ENCODE results near the gene MFSD6L. TPM values are rescaled to one million over a fixed set of nuclear protein-coding genes. Genes with fewer than 3 reads are reported as not detected.

The MFSD6L gene
- polyA plus RNA-seq, 3 donors = 0.08 to 0.37 TPM; not detected in 1

DNA sequence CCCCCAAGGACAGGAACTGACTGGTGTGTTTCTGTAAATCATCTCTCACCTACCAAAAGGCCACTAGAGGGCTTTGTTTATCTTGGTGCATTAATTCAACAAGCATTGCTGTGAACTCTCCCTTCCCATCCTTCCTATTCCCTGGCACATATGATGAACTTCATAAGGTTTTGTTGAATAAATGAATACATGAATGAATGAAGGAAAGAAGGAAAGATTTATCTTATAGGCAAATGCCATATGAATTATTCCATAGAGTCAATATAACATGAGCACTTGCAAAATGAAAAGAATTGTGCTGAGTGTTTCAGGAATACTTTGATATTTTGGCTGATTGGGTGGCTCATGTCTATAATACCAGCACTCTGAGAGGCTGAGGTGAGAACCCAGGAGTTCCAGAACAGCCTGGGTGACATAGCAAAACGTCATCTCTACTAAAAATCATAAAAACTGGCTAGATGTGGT lies 45.2 kb downstream of the MFSD6L start:
- Mint-ChIP-seq H3K36me3 (no peaks in the 10 kb centered on the region), H3K9me3 (peaks cover 0 to 1% (median 0%) of the 10 kb centered on the region in 7 donors), H3K27me3 (ENCODE audit: low read depth in 3 of 3) (peaks cover 3 to 12% (median 3%) of the 10 kb centered on the region in 3 donors), H3K4me1 (no peaks in the 10 kb centered on the region), H3K27ac (no peak overlapping the region), H3K4me3 (no peak overlapping the region)
- Histone ChIP-seq H3K4me2 (replicated peaks; ENCODE audit: extremely low read depth, low read length, poor library complexity, severe bottlenecking) (no peak overlapping the region), H3K36me3 (replicated peaks in 1 of 2; ENCODE audit: control insufficient read depth in 1 of 2, insufficient read depth in 2 of 2, low read length in 2 of 2) (no peaks in the 10 kb centered on the region), H3K27me3 (ENCODE audit: control insufficient read depth in 2 of 2, insufficient read depth in 2 of 2, low read length in 2 of 2) (no peaks in the 10 kb centered on the region), H3K4me1 (ENCODE audit: control insufficient read depth in 1 of 2, insufficient read depth in 2 of 2, low read length in 2 of 2) (no peaks in the 10 kb centered on the region), H4K20me1 (ENCODE audit: insufficient read depth, low read length) (no peaks in the 10 kb centered on the region), H3K79me2 (ENCODE audit: insufficient read depth, low read length) (no peaks in the 10 kb centered on the region), H3K9ac (ENCODE audit: insufficient read depth, low read length, poor library complexity, severe bottlenecking) (no peak overlapping the region), H3K4me3 (replicated peaks in 1 of 3; ENCODE audit: low read depth in 2 of 3, low read length in 3 of 3) (no peak overlapping the region), H3K9me3 (replicated peaks in 1 of 2; ENCODE audit: control insufficient read depth in 1 of 2, insufficient read depth in 1 of 2, low read length in 2 of 2) (no peaks in the 10 kb centered on the region), H2AFZ (ENCODE audit: insufficient read depth, low read depth, low read length, poor library complexity, severe bottlenecking) (no peak overlapping the region), H3K27ac (ENCODE audit: low read depth in 1 of 2, low read length in 2 of 2) (no peak overlapping the region)
- DNase-seq = peak in 1 of 3 donors; percentile 21
- TF ChIP-seq, protein P1, sequence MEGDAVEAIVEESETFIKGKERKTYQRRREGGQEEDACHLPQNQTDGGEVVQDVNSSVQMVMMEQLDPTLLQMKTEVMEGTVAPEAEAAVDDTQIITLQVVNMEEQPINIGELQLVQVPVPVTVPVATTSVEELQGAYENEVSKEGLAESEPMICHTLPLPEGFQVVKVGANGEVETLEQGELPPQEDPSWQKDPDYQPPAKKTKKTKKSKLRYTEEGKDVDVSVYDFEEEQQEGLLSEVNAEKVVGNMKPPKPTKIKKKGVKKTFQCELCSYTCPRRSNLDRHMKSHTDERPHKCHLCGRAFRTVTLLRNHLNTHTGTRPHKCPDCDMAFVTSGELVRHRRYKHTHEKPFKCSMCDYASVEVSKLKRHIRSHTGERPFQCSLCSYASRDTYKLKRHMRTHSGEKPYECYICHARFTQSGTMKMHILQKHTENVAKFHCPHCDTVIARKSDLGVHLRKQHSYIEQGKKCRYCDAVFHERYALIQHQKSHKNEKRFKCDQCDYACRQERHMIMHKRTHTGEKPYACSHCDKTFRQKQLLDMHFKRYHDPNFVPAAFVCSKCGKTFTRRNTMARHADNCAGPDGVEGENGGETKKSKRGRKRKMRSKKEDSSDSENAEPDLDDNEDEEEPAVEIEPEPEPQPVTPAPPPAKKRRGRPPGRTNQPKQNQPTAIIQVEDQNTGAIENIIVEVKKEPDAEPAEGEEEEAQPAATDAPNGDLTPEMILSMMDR (IDR thresholded peaks at IDR 0.05) = peak; percentile 47
- no CpG with 5 or more reads among the region's 1 CpG for WGBS (ENCODE audit: insufficient coverage)
- intact Hi-C loops (cut with micrococcal nuclease) = no loop called here

DNA sequence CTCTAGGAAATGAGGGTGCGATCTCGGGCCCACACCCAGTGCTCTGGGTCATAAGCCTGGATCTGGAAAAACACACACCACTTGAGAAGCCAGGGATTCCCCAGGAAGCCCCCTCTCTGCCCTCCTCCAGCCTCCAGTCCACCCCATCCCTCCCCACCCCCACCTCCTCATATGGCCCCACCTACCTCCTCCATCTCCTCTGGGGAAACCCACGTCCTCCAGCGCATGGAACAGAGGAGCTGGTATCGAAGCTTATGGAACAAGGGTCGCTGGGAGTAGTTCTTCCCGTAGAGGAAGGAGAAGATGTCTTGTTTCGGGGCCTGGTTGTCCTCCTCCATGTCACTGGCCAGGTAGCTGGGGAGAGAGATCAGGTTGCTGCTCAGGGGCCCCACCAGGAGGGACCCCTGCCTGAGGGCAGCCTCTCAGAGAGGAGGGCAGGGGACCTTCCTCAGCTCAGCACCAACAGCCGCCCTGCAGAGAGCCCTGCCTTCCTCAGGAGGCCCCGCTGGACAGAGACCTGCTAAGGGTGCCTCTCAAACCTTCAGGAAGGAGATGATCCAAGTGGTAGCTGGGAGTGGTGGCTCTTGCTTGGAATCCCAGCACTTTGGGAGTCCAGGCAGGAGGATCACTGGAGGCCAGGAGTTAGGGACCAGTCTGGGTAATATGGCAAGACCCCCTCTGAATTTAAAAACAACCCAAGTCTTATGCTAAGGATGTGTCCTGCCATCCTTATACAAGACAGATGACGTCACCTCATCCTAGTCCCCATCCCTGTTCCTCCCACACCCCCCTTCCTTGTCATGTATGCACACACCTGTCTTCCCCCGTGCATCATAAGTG lies 45.8 kb downstream of the MFSD6L start:
- Histone ChIP-seq H3K27ac (ENCODE audit: low read depth in 1 of 2, low read length in 2 of 2) (no peak overlapping the region), H3K9ac (ENCODE audit: insufficient read depth, low read length, poor library complexity, severe bottlenecking) (no peak overlapping the region), H3K4me1 (ENCODE audit: control insufficient read depth in 1 of 2, insufficient read depth in 2 of 2, low read length in 2 of 2) (no peaks in the 10 kb centered on the region), H3K79me2 (ENCODE audit: insufficient read depth, low read length) (no peaks in the 10 kb centered on the region), H3K4me3 (replicated peaks in 1 of 3; ENCODE audit: low read depth in 2 of 3, low read length in 3 of 3) (no peak overlapping the region), H3K9me3 (replicated peaks in 1 of 2; ENCODE audit: control insufficient read depth in 1 of 2, insufficient read depth in 1 of 2, low read length in 2 of 2) (no peaks in the 10 kb centered on the region), H3K4me2 (replicated peaks; ENCODE audit: extremely low read depth, low read length, poor library complexity, severe bottlenecking) (no peak overlapping the region), H3K36me3 (replicated peaks in 1 of 2; ENCODE audit: control insufficient read depth in 1 of 2, insufficient read depth in 2 of 2, low read length in 2 of 2) (no peaks in the 10 kb centered on the region), H2AFZ (ENCODE audit: insufficient read depth, low read depth, low read length, poor library complexity, severe bottlenecking) (no peak overlapping the region), H3K27me3 (ENCODE audit: control insufficient read depth in 2 of 2, insufficient read depth in 2 of 2, low read length in 2 of 2) (no peaks in the 10 kb centered on the region), H4K20me1 (ENCODE audit: insufficient read depth, low read length) (no peaks in the 10 kb centered on the region)
- Mint-ChIP-seq H3K36me3 (no peaks in the 10 kb centered on the region), H3K27me3 (ENCODE audit: low read depth in 3 of 3) (peaks cover 3 to 12% (median 5%) of the 10 kb centered on the region in 3 donors), H3K27ac (no peak overlapping the region), H3K4me1 (no peaks in the 10 kb centered on the region), H3K9me3 (peaks cover 0 to 2% (median 0%) of the 10 kb centered on the region in 7 donors), H3K4me3 (no peak overlapping the region)
- no peak for DNase-seq
- TF ChIP-seq, protein P1 (IDR thresholded peaks at IDR 0.05) = no peak
- intact Hi-C loops (cut with micrococcal nuclease) = no loop called here
- 88% methylated on average over 9 of the region's 12 CpGs for WGBS (ENCODE audit: insufficient coverage)
